ENCODE measurements around the gene INCA1.

The INCA1 gene

GRCh38 chr17:4947411-4948165, 49.7 kb downstream of the INCA1 start:
- no peak for DNase-seq

- no peak for DNase-seq
Observed at GRCh38 chr17:4947010-4947410, 50.3 kb downstream of the INCA1 start.

- DNase-seq, result no peak
Observed at GRCh38 chr17:4946312-4946976, 50.9 kb downstream of the INCA1 start.

GRCh38 chr17:4945944-4946280, 51.4 kb downstream of the INCA1 start:
- no peak for DNase-seq

- no peak for DNase-seq
Observed at GRCh38 chr17:4945176-4945943, 52.0 kb downstream of the INCA1 start.

- no peak for DNase-seq
Observed at GRCh38 chr17:4944554-4945175, 52.7 kb downstream of the INCA1 start.

GRCh38 chr17:4944163-4944553, 53.2 kb downstream of the INCA1 start:
- DNase-seq, result no peak

GRCh38 chr17:4942760-4943508, 54.4 kb downstream of the INCA1 start:
- no peak for DNase-seq

GRCh38 chr17:4941319-4941610, 56.1 kb downstream of the INCA1 start:
- DNase-seq, result no peak

- no peak for DNase-seq
Observed at GRCh38 chr17:4940555-4941318, 56.6 kb downstream of the INCA1 start.

- peak; percentile 97 for DNase-seq
Observed at GRCh38 chr17:4939796-4940554, 57.3 kb downstream of the INCA1 start, which contains the start of the genes RNF167 and SLC25A11. TSS of gene RNF167 (plus strand) at chr17:4940268. CDS start at chr17:4940910, 642 bp downstream. TSS of gene SLC25A11 (minus strand) at chr17:4940046. CDS start at chr17:4939910, 136 bp downstream.

- DNase-seq, result no peak
Observed at GRCh38 chr17:4939546-4939795, 57.9 kb downstream of the INCA1 start.

- no peak for DNase-seq
Observed at GRCh38 chr17:4938688-4939545, 58.4 kb downstream of the INCA1 start.

All from SIG-M5 (cell line).